HUES6 (cell line): ENCODE results near the gene MBNL2.

Experiments used
- H3K27ac ChIP-seq: 2 replicates; pipeline ENCODE4 v1.7.0; 2013; ENCODE audit warnings: low read depth, mild to moderate bottlenecking, low read length, inconsistent platforms
- H3K27me3 ChIP-seq: 2 replicates; pipeline ENCODE4 v1.6.1; 2013; ENCODE audit warnings: low read length; ENCODE audit not compliant: control insufficient read depth, insufficient read depth
- H3K36me3 ChIP-seq: 2 replicates; pipeline ENCODE4 v1.6.1; 2013; ENCODE audit warnings: low read length; ENCODE audit not compliant: control insufficient read depth, insufficient read depth
- H3K4me1 ChIP-seq: 2 replicates; pipeline ENCODE4 v1.6.1; 2013; ENCODE audit warnings: low read length; ENCODE audit not compliant: control insufficient read depth, insufficient read depth
- H3K4me3 ChIP-seq: 2 replicates; pipeline ENCODE4 v1.5.1; 2013; ENCODE audit warnings: low read depth, low read length
- H3K9ac ChIP-seq: one replicate; pipeline ENCODE4 v1.6.1; 2013; ENCODE audit warnings: mild to moderate bottlenecking, low read length
- H3K9me3 ChIP-seq: 2 replicates; pipeline ENCODE4 v1.6.1; 2013; ENCODE audit warnings: low read depth, low read length; ENCODE audit not compliant: control insufficient read depth, insufficient read depth

Gene MBNL2

DNA sequence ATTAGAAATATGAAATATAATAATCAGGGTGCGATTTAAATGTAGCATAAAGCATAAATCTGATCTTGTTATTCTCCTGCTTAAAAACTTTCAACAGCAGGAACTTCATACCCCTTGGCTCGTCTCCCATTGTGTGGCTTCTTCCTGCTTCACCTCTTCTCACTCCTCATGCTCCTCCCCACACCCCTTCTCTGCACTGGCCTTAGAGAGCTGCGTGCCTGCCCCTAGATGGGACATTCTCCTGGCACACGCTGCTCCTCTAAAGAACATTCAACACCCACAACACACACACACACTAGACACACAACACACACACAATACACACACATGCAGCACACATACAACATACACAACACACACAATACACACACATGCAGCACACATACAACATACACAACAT is 107.2 kb downstream of the MBNL2 start:
- no peak overlapping the region for H3K27ac ChIP-seq
- no peak overlapping the region for H3K9ac ChIP-seq
- no peak overlapping the region for H3K4me3 ChIP-seq
- no peaks in the 10 kb centered on the region for H3K36me3 ChIP-seq
- H3K27me3 ChIP-seq = no peaks in the 10 kb centered on the region
- H3K4me1 ChIP-seq = peaks cover 15% of the 10 kb centered on the region
- H3K9me3 ChIP-seq = no peaks in the 10 kb centered on the region

DNA sequence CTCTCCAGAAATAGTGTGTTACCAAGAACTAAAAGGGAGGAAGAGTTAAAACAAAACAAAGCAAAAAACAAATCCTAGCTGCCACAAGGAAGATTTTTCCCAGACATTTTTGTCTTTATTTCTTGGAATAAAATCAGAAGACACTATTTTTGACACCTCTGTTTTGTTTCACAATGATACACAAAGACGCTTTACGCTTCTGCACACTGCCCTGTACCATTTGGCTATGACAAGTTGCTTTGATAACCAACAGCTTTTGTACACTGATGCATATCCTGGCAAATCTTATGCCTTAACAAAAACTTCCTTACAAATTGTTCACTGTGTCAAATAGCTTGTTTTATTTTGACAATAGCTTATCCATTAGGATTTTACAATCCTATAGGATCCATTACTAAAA is 108.3 kb downstream of the MBNL2 start:
- Histone ChIP-seq H3K27ac (no peak overlapping the region), H3K4me1 (peaks cover 15% of the 10 kb centered on the region), H3K36me3 (no peaks in the 10 kb centered on the region), H3K9ac (no peak overlapping the region), H3K4me3 (no peak overlapping the region), H3K27me3 (no peaks in the 10 kb centered on the region), H3K9me3 (no peaks in the 10 kb centered on the region)

DNA sequence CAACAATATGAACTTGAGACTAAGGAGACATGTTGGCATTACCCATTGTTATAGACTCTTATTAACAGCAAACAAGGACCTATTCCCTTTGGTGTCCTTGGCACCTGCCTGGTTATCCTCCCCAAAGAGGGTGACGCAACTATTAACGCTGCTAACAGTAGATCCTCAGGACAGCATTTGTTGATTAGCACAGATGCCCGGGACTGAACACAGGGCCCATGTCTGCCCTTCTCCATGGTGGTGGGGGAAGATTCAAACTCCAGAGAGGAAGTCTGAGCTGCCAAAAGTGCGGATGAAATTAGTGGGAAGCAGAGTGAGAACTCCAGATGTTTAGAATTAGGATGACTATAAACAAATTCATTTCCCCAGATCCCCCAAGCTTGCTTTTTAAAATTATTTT is 110.6 kb downstream of the MBNL2 start:
- Histone ChIP-seq H3K9me3 (no peaks in the 10 kb centered on the region), H3K27ac (no peak overlapping the region), H3K9ac (no peak overlapping the region), H3K36me3 (no peaks in the 10 kb centered on the region), H3K27me3 (no peaks in the 10 kb centered on the region), H3K4me1 (peaks cover 12% of the 10 kb centered on the region), H3K4me3 (no peak overlapping the region)

DNA sequence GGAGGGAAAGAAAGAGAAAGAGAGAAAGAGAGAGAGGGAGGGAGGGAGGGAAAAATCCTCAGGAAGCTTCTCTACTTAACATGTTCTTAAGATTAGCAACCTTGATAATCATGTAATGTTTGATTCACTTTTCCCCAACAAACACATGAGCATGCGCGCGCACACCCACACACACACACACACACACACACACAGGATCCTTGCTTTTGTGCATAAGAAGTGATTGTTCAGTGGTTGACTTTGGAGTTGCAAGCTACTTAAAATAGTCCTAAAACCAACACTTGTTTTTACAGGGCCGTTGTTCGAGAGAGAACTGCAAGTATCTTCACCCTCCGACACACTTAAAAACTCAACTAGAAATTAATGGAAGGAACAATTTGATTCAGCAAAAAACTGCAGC is 111.8 kb downstream of the MBNL2 start:
- H3K9me3 ChIP-seq = no peaks in the 10 kb centered on the region
- no peak overlapping the region for H3K9ac ChIP-seq
- no peak overlapping the region for H3K27ac ChIP-seq
- H3K27me3 ChIP-seq = no peaks in the 10 kb centered on the region
- H3K36me3 ChIP-seq = no peaks in the 10 kb centered on the region
- H3K4me1 ChIP-seq = no peaks in the 10 kb centered on the region
- no peak overlapping the region for H3K4me3 ChIP-seq

DNA sequence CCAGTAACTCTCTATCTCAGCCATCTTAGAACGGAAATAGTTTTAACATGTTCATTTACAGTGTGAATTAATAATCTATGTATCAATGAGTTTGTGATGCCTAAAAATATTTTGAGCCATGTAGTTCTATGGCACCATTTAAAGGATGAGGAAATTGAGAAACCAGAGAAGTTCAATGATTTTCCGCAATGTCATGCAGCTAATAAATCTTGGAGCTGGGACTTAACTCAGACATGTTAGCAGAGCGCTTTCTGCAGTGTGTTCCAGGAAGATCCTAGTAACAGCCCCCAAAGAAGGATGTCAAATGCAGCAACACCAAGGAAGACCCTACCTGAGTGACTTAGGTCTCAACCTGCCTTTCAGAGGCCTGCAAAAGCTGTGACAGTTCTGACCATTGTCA is 112.6 kb downstream of the MBNL2 start:
- Histone ChIP-seq H3K4me3 (no peak overlapping the region), H3K4me1 (no peaks in the 10 kb centered on the region), H3K36me3 (no peaks in the 10 kb centered on the region), H3K27me3 (no peaks in the 10 kb centered on the region), H3K9me3 (no peaks in the 10 kb centered on the region), H3K27ac (no peak overlapping the region), H3K9ac (no peak overlapping the region)

DNA sequence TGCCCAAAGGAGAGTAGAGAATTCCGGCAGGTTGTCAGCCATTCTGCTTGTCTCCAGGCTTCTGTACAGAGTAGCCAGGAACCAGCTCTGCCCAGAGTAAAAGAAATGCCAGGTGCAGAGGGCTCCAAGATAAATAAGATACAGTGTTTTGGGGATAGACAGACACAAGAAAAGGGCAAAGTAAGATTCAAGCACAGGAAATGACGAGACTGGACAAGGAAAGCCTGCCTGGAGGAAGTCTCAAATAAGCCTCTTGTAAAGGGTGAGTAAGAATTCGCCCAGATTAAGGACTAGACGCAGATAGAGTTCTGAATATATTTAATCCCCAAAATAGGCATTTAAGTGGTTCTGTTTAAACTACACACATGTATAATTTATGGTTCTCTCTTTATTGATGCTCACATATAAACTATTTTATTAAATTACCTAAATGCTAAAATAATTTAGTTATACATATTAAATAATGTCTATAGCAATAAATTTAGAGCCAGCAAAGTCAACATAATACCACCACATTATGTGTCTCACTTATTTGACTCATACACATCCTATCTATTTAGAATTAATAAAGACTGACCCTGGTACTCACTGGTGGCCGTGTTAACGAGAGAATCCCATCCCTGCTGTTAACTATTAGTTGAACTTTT is 113.5 kb downstream of the MBNL2 start:
- H3K27ac ChIP-seq = no peak overlapping the region
- H3K36me3 ChIP-seq = no peaks in the 10 kb centered on the region
- no peaks in the 10 kb centered on the region for H3K4me1 ChIP-seq
- no peak overlapping the region for H3K4me3 ChIP-seq
- no peak overlapping the region for H3K9ac ChIP-seq
- H3K9me3 ChIP-seq = no peaks in the 10 kb centered on the region
- no peaks in the 10 kb centered on the region for H3K27me3 ChIP-seq

DNA sequence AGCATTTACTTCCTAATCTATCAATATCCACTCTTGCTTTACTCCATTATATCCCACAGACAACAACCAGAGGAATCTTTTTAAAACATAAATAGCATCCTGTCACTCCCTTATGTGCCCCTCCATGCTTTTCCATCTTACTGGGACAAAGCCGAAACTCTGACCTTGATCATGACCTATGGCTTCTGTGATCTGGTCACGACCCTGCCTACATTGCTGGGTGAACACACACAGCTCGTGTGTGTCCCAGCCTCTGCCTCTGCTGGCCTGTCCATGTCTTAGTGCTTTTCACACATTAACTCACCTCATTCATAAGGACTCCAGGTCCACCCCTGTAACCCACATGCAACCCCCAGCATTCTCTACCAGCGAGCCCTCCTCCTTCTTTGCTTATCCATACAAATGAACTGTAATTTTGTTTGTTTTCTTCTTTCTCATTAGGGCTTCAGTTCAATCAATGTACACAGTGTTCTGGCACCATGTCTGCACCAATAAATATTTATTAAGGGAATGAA is 115.9 kb downstream of the MBNL2 start:
- no peaks in the 10 kb centered on the region for H3K36me3 ChIP-seq
- no peaks in the 10 kb centered on the region for H3K4me1 ChIP-seq
- H3K9ac ChIP-seq = no peak overlapping the region
- H3K4me3 ChIP-seq = no peak overlapping the region
- no peak overlapping the region for H3K27ac ChIP-seq
- no peaks in the 10 kb centered on the region for H3K27me3 ChIP-seq
- no peaks in the 10 kb centered on the region for H3K9me3 ChIP-seq

DNA sequence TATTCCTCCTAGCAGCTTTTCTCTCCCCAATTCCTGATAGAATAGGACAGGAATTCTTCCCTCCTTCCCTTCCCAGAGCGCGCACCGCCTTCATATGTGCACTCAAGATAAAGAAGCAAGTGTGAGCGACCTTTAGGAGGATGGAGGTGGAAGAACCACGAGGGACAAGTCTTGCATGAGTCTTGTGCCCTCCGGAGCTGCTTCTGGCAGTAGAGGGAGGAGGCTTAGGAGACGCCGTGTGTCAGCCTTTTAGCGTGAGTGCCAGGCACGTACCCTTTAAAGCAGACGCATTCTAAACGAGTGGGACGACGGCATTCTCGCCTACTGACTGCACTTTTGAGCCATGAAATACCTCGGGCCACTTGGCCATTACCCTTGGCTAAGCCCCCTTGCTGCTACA is 116.4 kb downstream of the MBNL2 start:
- no peak overlapping the region for H3K9ac ChIP-seq
- H3K4me3 ChIP-seq = no peak overlapping the region
- H3K9me3 ChIP-seq = no peaks in the 10 kb centered on the region
- H3K4me1 ChIP-seq = no peaks in the 10 kb centered on the region
- H3K36me3 ChIP-seq = no peaks in the 10 kb centered on the region
- H3K27me3 ChIP-seq = no peaks in the 10 kb centered on the region
- no peak overlapping the region for H3K27ac ChIP-seq

DNA sequence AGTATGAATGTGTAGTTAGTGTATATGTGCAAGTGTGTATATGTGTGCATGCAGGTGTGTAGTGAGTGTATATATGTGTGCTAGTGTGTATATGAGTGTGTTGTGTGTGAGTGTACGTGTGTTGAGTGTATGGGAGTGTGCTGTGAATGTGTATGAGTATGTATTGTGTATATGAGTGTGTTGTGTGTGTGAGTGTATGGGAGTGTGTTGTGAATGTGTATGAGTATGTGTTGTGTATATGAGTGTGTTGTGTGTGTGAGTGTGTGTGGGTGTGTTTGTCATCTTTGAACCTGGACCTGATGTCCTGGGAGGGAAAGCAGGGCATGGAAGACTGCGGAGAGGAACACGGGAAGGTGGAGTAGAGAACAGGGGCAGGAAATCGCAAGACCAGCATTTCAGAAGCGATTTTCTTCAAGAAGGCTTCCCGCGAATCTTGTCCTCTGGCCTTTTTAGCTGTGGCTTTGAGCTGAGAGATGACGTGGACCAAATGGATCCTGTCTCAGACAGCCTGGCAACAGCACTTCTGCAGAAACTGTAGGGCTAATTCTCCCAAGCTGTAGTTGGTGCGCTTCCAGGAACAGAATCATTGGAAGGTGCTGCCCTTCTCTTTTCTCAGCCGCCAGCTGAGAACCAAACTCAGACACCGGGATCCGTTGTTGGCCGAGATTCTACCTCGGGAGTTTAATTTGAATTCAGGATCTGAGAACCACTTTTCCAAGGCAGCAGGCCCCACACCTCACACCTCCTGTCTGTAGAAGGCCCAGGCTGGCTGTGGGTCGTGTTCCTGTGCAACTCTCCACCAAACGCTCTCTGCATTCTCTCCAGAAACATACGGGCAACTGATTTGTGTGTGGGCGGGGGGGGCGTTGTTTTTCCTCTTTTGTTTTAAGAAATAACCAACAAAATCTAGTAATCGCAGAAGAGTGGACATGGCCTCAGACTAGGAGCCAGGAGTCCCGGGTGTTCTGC is 117.2 kb downstream of the MBNL2 start:
- Histone ChIP-seq H3K4me3 (no peak overlapping the region), H3K4me1 (no peaks in the 10 kb centered on the region), H3K27me3 (no peaks in the 10 kb centered on the region), H3K9ac (no peak overlapping the region), H3K36me3 (no peaks in the 10 kb centered on the region), H3K27ac (no peak overlapping the region), H3K9me3 (no peaks in the 10 kb centered on the region)

DNA sequence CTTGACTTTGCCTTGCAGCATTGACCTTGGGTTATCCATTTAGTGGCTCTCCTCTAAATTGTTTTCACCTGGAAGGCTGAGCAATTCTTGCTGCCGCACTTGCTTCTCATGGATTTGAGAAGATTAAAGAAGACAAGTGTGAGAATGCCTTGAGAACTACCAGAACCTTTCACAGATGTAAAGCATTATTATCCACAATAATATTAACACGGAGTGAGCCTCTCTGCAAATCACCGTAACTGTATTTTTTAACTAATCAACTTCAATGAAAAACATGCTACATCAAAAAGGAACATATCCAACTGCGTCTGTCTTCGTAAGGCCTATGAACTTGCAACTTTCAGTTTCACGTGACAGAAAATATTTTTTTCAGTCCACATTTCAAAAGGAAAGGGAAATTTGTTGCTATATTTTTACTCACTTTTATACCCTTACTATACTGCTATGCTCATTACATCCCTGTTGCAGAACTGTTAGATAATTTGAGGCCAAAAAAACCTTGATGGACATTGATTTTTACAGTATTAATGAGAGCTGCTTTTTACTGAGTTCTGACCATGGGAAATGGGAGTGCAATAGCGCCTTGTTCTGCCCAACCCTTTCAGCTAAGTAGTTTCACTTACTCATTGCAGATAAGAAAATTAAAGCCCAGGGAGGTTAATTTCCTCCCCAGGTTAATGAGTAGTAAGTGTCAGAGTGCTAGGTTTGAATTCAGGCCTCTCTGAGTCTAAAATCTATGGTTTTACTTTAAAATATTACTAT is 118.0 kb downstream of the MBNL2 start:
- H3K4me3 ChIP-seq = no peak overlapping the region
- H3K36me3 ChIP-seq = no peaks in the 10 kb centered on the region
- H3K9me3 ChIP-seq = no peaks in the 10 kb centered on the region
- H3K27ac ChIP-seq = no peak overlapping the region
- no peaks in the 10 kb centered on the region for H3K4me1 ChIP-seq
- H3K27me3 ChIP-seq = no peaks in the 10 kb centered on the region
- H3K9ac ChIP-seq = no peak overlapping the region
